DMS53 treated with DMSO at 0.1 percent for 48 hours (cell line): Measurements from ENCODE around the gene MVD.

ENCODE experiments used
- DNase-seq: peaks from one replicate; lab custom pipeline; 2025; ENCODE audit not compliant: unreplicated experiment; lab: John Stamatoyannopoulos, UW

MVD gene

DNA sequence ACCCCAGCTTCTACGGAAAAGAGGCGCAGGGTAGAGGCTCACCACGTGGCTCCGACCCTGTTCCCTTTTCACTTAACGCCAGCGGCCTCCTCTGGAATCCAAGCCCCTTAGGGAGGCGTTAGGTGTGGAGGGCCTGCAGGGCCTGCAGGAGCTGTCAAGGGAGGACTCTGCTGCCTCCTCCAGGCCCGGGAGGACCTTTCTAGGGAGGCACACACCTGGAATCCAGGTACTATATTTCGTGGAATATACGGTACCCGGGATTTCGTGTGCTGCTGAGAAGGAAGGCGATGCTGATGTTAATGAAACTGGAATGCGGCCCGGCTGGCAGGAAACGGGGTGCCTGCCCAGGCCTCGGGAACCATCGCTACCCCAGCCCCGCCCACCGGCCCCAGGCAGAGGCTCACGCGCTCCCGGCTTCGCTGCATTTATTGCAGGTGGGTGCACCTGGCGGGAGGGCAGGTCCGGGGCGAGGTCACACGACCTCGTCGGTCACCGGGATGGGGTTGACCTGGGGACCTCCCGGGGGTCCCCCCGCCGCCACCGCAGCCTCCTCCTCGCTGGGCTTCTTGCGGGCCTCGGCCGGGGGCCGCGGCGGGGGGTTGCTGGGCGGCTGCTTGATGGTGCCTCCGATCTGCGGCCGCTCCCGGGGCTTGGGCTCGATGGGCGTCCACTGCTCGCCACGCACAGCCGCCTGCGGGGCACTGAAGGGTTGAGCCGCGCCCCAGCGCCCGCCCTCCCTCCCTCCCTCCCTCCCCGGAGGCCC is 19.8 kb downstream of the MVD start:
- DNase-seq, result no peak

DNA sequence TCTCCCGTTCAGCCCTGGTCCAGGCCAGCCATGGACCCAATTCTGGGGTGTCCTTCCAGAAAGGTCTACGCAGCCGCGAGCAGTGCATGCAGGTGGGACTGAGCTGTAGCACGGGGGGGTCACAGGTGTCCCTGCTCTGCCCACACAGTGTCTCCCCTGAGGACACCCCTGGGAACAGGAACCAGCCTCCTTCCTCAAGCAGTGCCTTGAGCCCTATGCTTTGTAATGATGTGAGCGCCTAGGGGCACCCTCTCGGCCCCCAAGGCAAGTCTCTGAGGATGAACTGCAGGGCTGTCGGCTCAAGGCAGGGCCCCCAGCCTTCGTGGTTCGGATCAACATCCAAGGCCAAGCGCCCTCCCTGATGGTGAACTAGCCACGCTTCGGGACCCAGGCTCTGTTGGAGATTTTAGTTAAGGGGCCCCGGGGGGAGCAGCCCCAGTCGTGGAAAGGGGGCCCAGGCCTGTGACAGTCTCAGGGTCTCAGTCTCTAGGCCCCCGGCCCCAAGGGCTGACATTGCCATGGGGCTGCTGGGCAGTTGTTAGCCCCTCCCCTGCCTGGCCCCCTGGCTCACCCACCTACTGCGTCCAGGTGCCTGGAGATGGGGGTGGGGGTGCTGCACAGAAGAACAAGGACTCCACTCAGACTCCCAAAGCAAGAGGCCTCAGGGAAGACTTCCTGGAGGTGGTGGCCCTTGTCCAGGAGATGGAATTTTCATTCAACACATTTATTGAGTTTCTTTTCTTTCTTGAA is 22.2 kb downstream of the MVD start:
- DNase-seq, result no peak

DNA sequence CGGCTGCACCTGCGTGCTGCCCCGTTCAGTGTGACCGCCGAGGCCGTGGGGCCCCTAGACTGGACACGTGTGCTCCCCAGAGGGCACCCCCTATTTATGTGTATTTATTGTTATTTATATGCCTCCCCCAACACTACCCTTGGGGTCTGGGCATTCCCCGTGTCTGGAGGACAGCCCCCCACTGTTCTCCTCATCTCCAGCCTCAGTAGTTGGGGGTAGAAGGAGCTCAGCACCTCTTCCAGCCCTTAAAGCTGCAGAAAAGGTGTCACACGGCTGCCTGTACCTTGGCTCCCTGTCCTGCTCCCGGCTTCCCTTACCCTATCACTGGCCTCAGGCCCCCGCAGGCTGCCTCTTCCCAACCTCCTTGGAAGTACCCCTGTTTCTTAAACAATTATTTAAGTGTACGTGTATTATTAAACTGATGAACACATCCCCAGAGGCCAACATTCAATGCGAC is 22.8 kb downstream of the MVD start:
- DNase-seq, result no peak

DNA sequence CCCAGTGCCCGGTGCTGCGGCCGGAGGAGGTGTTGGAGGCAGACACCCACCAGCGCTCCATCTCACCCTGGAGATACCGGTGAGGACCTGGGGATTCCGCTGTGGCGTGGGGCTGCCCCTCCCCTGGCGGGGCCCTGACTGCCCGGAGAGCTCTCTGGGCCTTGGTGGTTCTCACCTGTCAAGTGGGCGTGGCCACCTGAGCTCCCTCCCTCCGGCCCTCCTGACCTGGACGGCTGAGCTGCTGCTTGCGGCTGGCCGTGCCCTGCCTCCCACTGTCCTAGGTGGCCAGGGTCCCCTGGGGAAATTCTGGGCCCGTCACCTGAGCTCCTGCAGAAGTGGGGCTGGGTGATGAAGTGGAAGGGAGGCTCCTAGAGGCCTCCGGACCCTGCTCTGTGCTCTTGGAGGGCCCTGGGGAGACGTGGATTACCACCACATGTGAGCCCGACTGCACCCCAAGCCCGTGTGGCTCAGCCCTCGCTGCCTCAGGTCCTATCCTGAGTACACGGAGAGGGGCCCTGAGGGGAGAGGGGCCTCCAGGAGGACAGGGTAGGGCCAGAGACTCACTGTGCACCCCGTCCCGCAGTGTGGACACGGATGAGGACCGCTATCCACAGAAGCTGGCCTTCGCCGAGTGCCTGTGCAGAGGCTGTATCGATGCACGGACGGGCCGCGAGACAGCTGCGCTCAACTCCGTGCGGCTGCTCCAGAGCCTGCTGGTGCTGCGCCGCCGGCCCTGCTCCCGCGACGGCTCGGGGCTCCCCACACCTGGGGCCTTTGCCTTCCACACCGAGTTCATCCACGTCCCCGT is 23.5 kb downstream of the MVD start:
- DNase-seq, result peak; percentile 62

DNA sequence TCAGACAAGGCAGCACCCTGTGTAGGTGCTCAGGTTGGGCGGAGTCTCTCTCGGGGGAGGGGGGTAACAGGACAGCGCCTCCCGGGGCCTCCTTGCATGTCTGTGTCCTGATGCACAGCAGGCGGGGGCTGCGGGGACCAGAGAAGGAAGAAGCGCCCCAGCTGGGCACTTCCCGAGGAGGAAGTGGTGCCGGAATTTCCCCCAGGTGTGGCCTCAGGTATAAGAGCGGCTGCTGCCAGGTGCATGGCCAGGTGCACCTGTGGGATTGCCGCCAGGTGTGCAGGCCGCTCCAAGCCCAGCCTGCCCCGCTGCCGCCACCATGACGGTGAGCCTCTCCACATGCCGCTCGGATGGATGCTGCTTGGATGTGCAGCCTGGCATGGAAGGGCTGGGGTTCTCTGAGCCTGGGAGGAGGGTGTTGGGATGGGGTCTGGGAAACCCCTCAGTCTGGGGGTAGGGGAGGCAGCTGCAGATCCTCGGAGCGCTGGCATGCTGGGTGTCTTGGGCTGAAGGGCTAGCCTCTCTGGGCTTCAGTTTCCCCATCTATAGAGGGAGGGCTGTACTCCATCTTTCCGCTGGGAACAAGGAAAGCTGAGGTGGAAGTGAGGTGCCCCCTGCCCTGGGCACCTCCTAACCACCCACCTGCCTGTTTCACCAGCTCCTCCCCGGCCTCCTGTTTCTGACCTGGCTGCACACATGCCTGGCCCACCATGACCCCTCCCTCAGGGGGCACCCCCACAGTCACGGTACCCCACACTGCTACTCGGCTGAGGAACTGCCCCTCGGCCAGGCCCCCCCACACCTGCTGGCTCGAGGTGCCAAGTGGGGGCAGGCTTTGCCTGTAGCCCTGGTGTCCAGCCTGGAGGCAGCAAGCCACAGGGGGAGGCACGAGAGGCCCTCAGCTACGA is 24.3 kb downstream of the MVD start, which contains the start of gene IL17C:
IL17C (plus strand) TSS at position 250 of the 908 bp plus-strand sequence; CDS start at position 320, 70 bp downstream.
- peak; percentile 72 for DNase-seq

DNA sequence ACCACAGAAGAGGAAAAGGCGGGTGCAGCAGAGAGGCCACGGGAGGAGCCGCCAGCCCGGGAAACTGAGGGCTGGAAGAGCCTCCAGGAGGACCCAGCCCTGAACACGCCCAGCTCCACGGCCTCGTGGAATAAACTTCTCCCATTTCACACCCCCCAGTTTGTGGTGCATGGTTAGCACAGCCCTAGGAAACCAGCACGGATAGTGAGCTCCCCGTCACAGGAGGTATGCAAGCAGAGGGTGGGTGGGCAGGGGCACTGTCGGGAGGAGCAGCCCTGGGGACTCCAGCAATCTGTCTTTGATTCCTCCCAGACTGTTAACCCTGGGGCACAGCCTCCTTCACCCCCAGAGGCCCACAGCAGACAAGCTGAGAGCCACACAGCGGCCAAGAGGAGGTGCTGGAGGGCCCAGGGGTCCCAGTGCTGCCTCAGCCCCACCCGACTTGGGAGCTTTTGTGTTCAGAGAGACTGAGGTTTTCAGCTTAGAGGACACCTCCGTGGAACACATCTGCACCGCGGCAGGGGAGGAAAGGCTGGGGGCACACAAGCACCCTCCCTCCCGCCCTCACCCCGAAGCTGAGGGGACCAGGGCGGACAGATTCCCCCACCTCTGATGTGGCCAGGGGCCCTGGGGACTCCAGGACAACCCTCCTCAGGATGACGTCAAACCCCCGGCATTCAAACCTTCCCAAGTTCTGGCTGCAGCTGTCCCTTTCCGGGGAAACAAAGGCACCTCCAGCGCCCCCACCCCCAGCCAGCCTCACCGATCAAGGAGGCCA is 26.2 kb downstream of the MVD start:
- DNase-seq, result no peak

DNA sequence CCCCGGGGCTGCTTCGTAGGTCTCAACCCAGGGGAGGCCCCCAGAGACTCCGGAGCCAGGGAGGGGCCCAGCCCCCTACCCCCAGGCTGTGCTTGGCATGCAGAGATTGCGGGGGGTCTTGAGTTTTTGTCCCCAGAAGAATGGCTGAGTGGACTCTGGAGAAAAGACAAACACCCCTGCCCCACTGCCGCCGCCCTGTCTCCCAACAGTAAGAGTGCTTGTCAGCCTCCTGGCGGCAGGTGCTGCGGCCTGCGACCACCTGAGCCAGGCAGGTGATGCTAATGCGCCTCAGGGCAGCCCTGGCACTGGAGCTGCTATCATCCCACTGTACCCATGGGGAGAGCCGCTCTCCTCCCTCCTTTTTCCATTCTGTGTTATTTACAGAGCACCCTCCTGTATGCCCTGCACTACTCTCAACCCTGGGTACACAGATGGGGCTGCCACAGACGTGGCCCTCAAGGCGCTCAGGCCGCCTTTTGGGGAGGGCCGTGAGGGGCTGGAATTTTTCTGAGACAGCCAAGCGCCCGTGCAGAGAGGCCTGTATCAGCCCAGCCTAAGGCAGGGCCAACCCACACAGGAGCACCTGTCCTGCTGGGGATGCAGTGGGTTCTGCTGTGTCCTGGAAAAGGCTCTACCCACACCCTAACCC is 27.1 kb downstream of the MVD start:
- DNase-seq, result no peak

DNA sequence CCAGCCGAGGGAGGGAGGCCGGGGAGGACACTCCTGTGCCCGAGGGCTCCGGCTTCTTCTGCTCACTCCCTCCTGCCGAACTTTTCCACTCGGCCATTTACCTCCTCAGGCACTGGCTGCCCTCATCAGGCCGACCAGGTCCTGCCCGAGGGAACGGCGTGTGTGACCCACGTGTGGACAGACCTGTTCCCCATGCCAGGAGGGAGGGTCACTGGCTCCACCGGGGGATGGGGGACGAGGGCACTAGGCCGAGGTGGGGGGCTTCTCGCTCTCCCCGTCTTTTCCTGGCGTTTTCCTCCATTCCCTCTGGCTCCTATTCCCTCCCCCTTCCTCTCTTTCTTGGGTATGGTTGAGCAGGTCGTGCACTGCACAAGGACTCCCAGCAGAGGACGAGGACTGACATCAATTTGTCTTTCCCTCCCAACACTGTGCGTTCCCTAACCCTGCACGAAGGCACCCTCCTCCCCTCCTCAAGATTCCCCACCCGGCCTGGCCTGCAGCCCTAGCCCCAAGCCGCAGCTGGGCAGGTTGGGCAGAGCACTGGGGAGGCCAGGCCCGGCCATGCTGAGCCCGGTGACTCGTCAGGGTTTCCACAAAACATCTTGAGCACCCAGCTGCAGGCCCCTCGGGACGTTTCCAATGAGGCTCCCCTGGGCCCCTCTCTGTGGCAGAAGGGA is 27.8 kb downstream of the MVD start:
- DNase-seq, result no peak

DNA sequence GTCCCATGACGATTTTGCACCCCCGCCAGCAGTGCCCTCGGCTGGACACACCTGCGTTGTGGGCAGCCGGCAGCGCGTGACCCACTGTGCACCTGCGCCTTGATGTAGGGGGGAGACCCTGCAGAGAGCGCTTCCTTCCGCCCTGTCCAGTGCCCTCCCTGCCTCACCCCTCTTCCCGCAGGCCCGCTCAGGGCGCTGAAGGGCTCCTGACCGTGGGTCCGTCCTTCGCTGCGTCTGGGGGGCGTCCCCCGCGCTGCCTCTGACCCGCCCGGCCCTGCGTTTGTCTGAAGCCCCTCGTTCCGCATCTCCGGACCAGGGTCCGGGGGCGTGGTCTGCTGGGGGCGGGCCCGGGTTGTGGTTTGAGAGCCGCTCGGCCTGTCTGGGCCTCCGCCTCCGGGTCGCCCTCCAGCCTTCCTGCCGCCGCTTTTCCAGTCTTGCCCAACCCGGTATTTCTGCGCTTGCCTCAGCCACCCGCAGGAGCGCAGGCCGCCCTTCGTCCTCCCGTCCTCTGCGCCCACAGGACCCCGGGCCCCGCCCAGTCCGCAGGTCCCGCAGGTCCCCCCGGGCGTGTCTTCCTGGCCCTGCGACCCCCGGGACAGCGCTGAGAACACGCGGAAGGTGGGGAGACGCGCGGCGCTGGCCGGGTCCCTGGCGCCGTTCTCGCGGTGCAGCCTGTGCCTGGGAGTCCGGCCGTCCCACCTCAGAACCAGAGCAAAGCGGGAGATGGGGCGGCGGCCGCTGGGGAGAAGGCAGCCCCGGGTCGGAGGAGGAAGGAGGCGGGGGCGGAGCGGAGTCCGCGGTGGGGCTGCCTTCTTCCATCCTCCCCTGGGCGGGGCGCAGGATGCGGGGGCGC is 28.5 kb downstream of the MVD start:
- DNase-seq, result peak; percentile 22

DNA sequence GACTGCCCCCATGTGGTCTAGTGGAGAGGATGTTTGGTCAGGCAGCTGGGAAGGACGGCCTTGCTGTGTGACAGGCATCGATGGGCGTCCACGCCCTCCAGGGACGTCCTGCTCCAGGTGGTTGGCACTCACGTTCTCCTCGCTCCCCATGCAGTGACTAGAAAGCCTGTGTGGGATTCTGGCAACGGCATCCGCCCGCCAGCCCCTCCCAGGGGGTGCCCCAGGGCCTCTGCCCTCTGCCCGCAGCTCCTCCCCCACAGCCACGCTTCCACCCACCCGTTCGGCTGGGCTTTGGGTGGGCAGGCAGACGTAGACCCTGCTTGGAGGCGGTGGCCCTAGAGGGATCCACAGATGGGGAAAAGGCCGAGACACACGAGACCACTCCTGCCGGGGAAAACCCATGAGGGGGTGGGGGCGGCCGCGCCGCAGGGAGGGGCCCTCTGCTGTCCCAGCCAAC is 29.2 kb downstream of the MVD start:
- DNase-seq, result peak; percentile 83

DNA sequence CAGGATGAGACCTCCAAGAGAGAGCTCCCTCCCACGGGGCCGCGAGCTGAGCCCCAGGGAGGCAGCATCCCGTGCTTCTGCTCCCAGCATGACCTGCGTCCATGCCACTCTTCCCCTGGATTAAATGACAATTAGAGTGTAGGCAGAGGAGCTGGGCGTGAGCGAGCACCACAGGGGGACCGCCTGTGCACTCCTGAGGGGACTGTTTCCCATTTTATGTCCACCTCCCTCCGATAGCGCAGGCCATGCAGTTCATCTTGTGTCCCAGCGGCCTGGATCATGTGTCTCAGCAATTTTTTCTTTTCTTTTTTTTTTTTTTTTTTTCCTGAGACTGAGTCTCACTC is 30.3 kb downstream of the MVD start:
- no peak for DNase-seq

DNA sequence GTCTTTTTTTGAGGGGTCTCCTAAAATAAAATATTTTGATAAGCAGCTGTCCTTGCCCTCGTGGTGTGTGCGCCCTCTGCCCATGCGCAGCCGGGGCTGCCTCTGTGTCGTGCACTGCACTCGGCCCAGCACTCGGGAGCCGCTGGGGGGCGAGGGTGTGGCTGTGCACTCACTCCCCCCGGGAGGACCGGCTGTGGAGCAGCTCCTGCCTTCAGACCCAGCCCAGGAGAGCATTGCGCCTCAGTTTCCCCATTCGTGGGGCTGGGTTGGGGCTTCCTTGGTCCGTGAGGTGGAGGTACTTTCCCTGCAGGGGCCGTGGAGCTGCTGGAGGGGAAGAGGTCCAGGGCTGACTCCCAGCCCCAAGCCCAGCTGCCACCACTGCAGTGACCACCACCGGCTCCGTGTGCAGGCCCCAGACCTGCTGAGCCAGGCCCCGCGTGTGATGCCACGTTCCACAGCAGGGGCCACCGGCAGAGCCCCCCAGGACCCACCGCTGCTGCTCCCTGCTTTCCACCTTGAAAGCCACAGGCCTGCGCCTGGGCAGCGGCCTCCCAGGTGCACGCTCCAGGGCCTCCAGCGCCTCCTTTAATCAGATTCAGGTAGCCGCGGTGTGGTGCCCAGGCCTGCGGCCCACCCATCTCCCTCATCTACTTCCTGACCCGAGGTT is 30.8 kb downstream of the MVD start:
- DNase-seq, result no peak

DNA sequence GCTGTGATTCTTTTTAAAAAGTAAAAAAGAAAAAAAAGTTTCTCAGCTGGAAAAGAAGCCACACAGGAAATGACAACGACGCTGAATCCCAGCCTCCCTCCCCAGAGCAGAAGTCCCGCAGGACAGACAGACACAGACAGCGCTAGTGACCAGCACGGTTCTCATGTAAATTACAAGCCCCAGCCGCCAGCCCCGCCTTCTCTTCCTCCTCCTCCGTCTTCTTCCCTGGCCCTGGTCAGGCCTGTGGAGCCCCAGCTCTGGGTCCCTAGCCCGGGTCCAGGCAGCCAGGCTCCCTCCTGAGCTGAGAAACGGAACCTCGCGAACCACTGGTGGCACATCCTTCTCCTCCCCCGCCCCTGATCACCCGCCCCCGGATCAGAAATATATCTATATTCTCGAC is 31.5 kb downstream of the MVD start:
- DNase-seq, result no peak

DNA sequence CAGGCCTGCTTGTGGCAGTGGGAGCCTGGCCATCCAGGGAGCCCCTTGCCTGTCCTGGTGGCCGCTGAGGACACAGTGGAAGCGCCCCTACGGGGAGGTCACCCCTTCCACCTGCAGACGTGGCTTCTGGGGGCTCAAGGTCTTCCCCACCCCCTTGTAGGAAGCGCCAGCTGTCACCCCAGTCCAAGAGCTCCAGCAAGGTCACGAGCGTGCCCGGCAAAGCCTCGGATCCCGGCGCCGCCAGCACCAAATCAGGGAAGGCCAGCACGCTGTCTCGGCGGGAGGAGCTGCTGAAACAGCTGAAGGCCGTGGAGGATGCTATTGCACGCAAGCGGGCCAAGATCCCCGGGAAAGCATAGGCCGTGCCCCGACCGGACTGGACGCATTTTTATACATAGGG is 31.9 kb downstream of the MVD start:
- DNase-seq, result no peak

DNA sequence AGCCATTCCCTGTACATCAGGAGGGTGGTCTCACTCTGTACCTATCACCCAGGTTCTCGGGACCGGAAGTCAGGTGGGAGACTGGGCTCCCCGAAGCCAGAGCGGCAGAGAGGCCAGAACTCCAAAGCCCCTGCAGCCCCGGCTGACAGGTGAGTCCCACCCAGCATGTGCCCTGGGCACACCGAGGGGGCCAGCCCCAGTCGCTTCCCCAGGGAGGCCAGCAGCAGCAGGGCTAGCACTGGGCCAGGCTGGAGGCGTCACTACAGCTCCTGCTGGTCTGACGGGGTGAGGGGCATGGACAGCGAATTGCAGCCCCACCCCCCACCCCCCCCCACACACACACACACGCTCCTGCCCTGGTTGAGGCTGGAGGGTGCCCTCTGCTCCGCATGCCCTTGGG is 32.5 kb downstream of the MVD start:
- no peak for DNase-seq

DNA sequence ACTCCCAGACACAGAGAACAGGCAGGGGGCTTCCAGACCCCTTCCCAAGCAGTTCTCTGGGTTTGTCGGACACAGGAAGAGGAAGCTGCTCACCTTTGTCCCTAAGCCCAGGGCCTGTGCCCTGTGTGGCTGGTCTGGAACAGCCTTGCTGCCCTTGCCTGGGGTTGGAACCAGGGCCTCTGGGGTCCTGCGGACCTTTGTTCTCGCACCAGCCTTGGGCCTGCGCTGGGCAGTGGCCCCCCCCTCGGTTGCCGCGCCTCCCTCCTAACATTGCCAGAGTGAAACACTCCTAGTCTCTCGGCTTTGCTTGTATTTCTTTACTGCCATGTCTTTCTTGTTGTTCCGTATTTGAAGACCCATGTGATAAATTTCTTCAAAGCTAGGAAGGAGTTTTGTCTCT is 33.1 kb downstream of the MVD start:
- no peak for DNase-seq

DNA sequence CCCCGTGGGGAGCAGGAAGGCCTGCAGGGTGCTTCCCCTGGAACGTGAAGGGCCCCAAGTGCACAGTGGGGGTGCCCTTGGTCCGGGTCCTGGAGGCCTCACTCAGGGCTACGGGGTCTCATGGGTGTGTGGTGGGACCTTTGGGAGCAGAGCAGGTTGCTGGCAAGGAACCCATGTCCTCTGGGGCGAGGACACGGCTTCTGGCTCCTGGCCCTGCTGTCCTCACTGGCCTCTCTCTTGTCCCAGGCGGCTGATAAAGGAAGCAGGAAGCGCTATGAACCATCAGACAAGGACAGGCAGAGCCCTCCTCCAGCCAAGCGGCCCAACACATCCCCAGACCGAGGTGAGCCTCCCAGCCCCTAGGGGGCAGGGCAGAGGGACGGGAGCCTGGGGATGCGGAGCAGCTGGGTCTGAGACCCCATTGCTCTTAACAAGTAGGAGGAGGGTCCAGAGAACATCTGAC is 34.3 kb downstream of the MVD start:
- no peak for DNase-seq
